Epithelial cell of proximal tubule (primary cell): ENCODE data around the gene CEP128. TPM values are rescaled to one million over a fixed set of nuclear protein-coding genes. Genes with fewer than 3 reads are reported as not detected.

Experiments used
- DNase-seq: peaks from one replicate; pipeline ENCODE4 v3.0.0-alpha.2; 2011; ENCODE audit warnings: low read depth
- H3K4me3 ChIP-seq: 2 replicates; pipeline ENCODE4 v1.5.1; 2011; ENCODE audit warnings: low read depth, mild to moderate bottlenecking, low read length
- total RNA-seq: library from RNA; depleted of rRNA; stranded (reverse); fragments of >200 nt; gene quantifications from 2 replicates; pipeline ENCODE4 v1.2.3, GENCODE V29; 2015
- TF ChIP-seq, protein P1 (sequence below): conservative IDR thresholded peaks from 2 replicates; pipeline ENCODE4 v1.5.1; 2012; ENCODE audit warnings: low read depth, mild to moderate bottlenecking, low read length

Gene CEP128
- total RNA-seq, 1 donor from 2014 or later: 5.2 TPM

DNA sequence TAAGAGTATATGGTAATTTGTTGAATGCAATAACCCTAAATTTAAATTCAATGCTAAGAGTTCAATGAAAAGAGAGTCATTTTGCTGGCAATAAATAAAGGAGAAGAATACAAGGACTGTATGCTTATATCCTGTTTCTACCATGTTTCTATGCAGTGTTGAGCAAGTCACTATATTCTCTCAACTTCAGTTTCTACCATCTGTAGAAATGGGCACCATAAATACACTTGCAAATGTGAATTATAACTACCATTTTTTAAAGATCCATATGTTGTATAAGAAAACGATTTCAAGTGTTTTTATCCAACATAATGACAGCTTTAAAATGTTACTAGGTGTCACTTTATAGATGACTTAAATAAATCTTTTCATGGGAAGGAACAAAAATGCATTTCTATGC, 170.3 kb downstream of the CEP128 start:
- no peak overlapping the region for H3K4me3 ChIP-seq
- TF ChIP-seq, protein P1, sequence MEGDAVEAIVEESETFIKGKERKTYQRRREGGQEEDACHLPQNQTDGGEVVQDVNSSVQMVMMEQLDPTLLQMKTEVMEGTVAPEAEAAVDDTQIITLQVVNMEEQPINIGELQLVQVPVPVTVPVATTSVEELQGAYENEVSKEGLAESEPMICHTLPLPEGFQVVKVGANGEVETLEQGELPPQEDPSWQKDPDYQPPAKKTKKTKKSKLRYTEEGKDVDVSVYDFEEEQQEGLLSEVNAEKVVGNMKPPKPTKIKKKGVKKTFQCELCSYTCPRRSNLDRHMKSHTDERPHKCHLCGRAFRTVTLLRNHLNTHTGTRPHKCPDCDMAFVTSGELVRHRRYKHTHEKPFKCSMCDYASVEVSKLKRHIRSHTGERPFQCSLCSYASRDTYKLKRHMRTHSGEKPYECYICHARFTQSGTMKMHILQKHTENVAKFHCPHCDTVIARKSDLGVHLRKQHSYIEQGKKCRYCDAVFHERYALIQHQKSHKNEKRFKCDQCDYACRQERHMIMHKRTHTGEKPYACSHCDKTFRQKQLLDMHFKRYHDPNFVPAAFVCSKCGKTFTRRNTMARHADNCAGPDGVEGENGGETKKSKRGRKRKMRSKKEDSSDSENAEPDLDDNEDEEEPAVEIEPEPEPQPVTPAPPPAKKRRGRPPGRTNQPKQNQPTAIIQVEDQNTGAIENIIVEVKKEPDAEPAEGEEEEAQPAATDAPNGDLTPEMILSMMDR: no peak
- DNase-seq: no peak

DNA sequence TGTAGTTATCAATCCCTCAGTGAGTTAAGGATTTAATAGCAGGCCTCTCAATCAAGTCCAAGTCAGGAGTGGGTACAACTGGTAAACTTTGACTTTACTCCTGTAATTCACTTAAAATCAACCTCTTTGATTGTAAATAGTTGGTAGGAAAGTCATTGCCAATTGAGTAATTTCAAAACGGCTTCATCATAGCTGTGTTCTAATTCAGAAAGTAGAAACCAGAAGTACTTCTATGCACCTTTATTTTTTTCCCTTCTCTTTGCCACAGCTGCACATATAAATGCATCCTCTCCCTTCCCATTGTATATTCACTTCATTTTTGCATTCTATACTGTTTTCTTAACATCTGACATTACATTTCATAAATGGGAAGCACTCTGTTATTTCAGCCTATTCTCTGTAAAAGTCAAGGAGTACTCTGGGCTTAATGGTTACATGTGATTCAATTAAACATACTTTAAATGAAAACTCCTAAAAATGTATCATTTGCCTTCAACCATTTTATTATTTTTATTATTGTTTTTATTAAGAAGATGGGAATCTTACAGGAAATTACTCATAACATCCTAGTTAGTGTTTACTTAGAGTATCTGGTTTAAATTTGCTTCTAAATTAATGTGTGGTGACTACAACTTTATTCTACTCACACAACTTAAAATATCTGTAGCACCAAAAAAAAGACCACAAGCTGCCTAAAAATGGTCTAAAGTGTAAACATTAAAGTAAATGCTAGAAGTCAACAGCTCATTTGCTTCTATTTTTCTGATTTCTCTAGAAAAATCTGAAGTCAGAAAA, 171.2 kb downstream of the CEP128 start:
- TF ChIP-seq, protein P1: no peak
- no peak overlapping the region for H3K4me3 ChIP-seq

DNA sequence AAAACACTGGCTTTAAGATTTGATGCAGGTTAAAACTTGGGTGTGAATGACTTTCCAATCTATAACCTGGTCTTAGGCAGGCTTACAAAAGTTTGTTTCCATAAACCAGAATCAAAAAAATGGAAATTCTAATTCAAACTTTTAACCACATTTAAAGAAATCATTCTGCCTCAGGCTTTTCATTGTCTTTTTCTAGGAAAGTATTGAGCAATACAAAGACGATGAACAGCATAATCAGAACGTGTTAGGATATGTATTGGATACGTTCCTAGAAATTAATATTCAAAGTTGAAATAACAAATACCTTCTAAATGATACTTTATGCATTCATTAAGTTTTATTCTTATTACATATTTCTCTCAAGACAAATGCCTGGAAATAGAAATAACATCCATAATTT, 172.9 kb downstream of the CEP128 start:
- H3K4me3 ChIP-seq: no peak overlapping the region
- TF ChIP-seq, protein P1: no peak
- DNase-seq: no peak

More for the DNA sequence above, 171.2 kb downstream of the CEP128 start:
- DNase-seq: no peak

DNA sequence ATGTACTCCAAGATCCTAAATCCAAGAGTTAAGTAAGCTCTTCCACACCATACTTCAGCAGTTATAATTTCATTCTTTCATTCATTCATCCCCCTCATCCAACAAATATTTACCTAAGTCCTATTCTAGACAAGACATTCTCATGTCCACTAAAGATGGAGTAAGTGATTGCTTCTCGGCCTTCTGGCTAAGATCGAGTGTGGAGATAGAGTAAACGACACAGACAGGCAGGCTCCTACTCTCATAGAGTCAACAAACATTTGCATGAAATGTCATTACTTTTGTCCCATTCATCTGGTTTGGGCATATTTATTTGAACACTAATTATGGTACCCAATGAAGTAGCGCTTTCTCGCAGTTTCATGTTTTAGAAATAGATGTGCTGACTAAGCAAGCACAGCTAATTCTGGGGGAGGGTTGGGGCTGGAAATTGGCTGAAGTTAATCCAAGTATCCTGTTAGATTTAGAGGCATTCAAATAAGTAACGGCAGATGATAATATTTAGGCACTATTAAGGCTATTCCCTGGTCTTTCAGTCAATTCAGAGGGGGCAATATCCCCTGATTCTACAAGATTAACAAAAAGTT, 176.5 kb downstream of the CEP128 start:
- no peak for DNase-seq
- TF ChIP-seq, protein P1: no peak
- no peak overlapping the region for H3K4me3 ChIP-seq

DNA sequence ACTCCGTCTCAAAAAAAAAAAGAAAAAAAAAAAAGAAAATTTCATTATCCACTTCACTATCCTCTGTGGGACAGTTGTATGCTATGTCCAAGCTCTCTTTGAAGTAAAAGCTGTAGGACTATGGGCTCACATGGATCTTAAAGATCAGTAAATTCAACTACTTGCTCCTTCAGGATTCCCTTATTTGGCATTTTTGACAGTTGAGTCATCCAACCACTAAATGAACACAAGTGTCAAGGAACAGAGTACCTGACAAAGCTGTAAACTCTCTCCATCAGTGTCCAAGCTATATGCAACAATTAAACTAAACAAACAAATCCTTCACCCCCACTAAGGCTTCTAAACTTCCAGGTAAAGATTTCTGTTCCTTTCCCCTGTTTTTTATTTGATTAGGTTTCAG, 177.0 kb downstream of the CEP128 start:
- no peak for DNase-seq
- TF ChIP-seq, protein P1: no peak
- no peak overlapping the region for H3K4me3 ChIP-seq

DNA sequence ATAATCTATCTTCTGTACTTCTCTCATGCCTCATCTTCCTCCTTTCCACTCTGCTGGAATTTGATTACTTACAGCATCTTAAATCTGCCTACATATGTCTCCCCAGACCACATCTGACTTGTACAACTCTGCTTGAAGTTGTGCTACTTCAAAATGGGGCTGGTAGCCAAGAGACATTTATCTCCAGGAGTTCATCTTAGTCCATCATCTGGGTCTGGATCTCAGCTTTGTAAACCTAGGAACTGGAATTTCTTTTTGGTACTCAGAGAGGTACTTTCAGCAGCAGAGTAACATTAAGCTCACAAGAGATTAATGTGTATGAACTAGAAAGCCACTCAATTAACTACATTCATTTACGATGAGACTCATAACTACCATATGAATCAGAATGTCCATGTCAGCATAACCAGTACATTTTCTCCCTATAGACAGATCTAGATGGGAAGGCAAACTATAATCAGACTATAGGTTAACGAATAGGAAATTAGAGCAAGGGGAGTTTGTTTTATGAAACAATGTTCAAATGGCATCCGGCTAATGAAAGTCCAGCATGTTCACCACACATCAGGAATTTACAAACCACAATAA, 178.8 kb downstream of the CEP128 start:
- no peak overlapping the region for H3K4me3 ChIP-seq
- TF ChIP-seq, protein P1: no peak
- no peak for DNase-seq
